Esophagus muscularis mucosa (tissue), 3 donors: Measurements from ENCODE around the gene HLX.

ENCODE experiments used
- CTCF ChIP-seq, 3 experiments: fragments of 200-600 bp in 2 of 3; fragments of 450-650 bp in 1 of 3; sonication (generic) in 2 of 3; IDR thresholded peaks; one replicate each; pipeline ENCODE4 v1.5.1; 2017 to 2019; ENCODE audit warnings: antibody characterized with exemption in 3 of 3, mild to moderate bottlenecking in 2 of 3, moderate library complexity in 1 of 3
- POLR2A ChIP-seq: fragments of 450-650 bp; IDR thresholded peaks from one replicate; pipeline ENCODE4 v1.6.1; 2017; ENCODE audit warnings: antibody characterized with exemption, moderate library complexity, mild to moderate bottlenecking, low read depth
- POLR2AphosphoS5 ChIP-seq, 2 donors: sonication (generic); formaldehyde crosslinking; IDR thresholded peaks; one replicate each; pipeline ENCODE4 v1.6.1; 2017; ENCODE audit warnings: antibody characterized with exemption in 2 of 2

- TF ChIP-seq CTCF (IDR thresholded peaks at IDR 0.05) (no peak), POLR2A (no peak), POLR2AphosphoS5 (IDR thresholded peaks at IDR 0.05) (no peak)
Observed at GRCh38 chr1:220888417-220888986, 9.3 kb downstream of the HLX start.
